GM18520 (cell line): ENCODE data around the gene NFIA.

ENCODE experiments used
- ATAC-seq: cut with Tn5 transposase; IDR thresholded peaks from one replicate; pipeline ENCODE4 v1.9.1; 2021; ENCODE audit not compliant: unreplicated experiment

The NFIA gene

DNA sequence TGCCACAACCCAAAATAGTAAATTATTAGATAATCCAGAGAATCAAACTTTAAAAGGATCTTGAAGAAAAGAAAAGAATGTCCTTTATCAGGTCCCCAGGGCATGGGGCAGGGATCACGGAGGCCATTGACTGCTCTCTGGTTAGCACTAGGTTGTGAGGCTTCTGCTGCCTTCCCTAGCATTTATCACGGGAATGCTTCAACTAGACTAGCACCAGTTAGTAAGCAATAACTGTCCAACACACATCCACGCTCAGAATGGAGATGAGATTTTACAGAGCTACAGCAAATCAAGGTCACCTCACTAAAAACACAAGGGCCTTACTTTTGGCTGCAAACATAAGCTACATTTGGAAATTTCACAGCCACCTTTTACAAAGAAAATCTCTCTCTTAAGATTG lies 304.0 kb downstream of the NFIA start:
- no peak for ATAC-seq

DNA sequence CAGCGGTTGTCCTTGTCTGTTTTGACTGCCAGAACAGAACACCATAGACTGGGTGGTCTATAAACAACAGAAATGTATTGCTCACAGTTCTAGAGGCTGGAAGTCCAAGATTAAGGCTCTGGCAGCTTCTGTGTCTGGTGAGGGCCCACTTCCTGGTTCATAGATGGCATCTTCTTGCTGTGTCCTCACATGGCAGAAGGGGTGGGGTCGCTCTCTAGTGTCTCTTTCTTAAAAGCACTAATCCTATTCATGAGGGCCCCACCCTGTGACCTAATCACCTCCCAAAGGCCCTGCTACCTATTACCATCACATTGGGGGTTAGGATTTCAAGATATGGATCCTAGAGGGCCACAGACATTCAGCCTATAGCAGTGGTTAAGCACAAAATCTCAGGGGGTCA lies 304.4 kb downstream of the NFIA start:
- no peak for ATAC-seq

DNA sequence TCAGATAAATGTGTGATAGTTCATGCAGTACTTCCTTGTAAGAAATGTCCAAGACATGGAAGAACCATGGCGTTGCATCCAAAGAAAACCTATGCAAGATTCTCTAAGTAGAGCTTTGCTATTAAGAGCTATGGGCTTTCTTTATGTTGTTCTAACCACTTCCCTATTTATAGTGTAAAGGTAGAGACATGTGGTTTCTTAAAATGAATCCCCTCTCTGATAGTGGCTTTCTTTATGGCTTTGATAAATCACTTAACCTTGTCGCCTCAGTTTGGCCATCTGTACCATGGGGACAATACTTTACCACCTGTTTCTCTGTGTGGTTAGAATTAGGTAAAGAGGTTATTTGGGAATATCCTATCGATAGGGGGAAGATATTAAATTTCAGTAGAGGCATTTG lies 305.5 kb downstream of the NFIA start:
- peak; percentile 55 for ATAC-seq

DNA sequence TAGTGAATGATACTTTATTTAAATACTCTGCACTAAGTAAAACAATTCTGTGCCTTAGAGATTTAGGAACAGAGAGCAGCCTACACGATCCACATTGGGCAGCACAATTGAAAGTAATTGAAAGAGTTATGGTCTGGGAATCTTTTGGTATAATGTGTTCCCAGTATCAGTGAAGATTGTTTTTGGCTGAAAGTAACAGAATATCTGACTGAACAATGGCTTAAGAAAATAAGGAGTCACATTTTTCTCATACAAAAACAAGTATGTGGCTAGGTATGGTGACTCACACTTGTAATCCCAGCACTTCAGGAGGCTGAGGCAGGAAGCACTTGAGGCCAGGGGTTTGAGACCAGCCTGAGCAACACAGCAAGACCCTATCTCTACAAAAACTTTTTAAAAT lies 306.2 kb downstream of the NFIA start:
- ATAC-seq = no peak

DNA sequence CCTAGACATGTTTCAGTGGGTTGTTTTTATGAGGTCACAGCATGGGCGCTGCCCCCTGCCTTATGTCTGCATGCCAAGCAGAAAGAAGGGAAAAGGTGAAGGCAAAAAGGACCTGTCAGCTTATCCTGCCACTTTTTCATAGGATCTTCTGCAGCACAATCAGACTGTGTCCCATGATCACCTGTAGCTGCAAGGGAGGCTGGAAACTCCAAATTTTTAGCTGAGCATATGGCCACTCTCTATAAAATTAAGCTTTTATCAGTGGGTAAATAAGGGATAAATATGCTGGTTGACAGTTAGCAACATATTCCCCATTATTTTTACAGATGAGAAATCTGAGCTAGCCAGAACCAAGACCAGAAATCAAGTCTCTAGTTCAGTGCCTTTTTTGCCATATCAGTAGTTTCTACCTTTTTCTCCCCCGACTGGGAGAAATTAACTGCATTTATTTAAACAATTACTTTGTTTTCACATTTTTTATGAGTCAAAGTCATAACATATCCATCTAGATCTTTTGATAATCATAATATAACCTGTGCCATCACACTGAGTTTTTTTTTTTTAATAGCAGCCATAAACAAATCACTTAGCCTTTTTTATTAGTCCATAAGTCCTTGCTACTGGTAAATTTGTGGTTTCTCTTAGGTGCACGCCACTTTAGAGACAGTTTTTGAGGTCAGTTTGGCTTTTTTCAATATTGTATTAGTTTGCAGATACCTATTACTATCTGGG lies 307.0 kb downstream of the NFIA start:
- no peak for ATAC-seq

DNA sequence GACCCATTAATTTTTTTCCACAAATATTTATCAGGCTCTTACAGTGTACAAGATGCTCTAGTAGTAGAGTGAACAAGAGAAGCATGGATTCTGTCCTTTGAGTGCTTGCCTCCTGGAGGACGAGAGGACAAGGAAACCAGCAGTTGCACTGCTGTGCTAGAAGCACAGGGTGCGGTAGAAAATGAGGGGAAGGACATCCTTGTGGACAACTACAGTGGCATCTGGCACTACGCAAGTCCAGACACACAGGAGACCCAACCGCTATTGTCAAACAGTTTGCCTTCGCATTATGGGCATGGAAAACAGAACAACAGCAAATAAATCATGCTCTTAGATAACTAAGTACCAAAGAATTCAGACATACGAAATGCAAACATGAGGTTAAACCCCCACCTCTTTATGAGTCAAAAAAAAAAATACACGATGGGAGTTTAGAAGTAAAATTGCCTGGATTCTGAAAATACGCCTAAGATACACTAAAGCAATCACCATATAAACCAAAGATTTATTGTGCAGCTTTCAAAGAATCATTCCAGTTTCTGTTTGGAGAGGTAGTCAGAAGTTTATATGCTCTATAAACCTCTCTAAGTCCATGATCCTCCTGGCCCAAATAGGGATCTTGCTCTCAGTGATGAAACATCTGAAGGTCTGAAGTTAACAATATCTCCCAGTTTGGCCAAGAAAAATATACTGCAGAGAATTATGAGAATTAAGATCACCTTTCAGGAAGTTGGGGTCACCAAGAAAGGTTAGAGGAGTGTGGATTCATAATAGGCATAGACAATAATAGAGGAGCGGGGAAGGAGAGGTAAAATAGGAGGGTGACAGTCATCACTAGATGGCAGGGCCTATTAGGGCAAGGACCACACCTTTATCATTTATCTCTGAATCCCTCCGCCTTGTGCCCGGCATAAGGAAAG lies 307.8 kb downstream of the NFIA start:
- no peak for ATAC-seq

DNA sequence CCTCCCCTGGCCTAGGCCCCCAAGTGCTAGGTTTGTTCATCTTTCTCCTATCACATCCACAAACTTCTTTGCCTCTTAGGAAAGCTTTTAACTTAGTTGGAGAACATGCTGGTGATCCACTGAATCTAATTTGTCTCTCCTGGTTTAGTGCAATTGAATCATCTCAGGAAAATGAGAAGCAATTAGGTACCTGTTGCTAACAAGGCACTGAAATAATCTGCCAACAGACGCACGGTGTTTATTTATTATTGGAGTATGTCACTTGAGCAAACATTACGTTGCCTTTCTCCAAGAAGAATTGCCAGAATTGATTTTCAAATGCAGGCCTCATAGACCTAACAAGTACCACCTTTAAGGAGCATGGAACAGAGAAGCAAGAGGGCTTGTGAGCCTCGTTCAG lies 309.4 kb downstream of the NFIA start:
- ATAC-seq = no peak

DNA sequence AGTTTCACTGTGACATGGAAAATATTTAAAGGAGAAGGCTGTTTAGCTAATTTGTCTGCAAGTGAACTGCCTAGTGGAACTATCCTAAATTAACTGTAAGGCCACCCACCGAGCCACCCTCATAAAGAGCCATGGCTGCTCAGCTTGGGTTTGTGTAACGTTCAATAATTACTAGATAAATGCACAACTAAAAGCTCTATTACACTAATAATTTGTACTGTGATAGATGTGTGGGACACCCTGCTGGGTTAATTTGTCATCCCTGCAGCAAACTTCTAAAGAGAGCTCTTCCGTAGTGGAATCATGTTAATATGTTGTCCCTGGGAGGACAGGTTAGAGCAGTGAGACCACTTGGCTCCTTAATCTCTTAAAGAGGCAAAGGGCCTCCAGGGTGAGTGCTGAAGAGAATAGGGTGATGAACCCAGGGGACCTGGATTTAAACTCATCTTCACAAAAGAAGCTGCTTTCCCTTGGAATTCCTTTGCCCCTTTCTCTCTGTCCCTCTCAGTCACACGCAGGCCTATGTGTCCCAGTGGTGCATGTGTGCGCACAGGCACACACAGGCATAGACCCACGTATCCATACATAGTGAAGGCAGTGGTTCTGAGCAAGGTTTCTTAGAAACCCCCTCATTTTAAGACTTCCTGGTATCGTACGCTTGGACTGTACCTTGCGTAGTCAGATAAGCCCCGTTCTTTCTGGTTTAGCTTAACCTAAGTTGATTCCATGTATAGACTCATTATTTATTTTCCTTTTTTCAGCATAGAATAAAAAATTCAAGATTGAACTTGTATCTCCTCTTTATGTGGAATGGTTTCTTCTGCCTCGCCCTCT lies 310.3 kb downstream of the NFIA start:
- ATAC-seq = no peak

DNA sequence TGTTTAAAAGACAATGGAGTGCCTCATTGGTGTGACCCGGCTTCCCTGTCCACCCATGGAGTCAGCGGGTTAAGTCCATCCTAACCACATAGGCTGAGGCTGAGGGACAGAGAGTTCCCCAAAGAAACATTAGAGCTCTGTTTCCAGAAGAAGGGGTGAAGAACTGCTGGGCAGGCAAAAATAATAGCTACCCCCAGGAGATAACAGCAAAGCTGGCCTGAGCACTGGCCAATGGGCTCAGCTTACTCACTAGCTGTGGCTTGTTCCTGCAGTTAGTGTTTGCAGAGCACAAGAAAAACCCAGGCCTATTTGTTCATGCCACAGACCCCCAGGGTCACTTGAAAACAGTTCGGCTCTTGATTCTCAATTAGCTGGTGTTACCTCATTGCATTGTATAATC lies 311.2 kb downstream of the NFIA start:
- no peak for ATAC-seq

DNA sequence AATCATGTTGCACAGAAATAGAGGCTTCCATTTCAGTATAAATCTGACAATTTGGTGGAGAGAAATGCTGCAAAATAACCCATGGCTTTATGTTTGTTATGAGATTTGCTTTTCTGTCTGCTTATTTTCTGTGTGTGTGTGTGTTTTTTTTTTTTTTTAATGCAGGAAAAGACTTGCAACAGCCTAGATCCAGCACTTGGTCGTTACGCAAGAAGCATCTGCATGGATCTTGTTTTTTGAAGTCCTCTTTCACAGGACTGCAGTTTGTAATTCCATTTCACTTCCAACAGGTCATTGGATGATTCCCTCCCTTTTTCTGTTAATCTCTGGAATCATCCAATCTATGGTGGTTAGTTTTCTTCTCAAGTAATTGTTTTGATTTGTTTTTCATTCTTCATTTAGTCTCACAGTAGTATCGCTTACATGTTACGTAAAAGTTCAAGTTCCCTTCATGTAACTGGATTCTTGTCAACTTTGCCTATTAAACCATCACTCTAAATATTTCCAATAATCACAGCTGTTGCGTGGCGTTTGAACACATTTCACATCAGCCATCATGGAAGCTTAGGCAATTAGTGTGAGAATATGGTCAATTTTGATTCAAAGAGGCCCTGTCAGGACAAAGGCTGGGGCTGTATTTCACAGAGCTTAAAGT lies 312.9 kb downstream of the NFIA start:
- ATAC-seq = no peak

DNA sequence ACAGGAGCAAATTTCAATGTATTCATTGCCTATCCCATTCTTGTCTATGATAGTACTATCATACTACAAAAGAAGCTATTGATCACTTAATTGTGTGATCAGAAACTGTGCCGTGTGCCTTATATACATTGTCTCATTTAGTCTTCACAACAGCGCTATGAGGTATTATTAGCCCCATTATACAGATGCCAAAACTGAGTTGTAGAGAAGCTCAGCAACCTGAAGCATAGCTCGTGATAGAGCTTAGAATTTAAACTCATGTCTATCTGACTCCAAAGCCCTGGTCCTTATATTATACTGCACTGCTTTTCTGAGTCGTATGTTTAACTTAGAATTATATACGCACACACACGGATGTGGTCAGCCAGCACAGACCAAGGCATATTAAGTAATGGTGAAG lies 315.1 kb downstream of the NFIA start:
- no peak for ATAC-seq

DNA sequence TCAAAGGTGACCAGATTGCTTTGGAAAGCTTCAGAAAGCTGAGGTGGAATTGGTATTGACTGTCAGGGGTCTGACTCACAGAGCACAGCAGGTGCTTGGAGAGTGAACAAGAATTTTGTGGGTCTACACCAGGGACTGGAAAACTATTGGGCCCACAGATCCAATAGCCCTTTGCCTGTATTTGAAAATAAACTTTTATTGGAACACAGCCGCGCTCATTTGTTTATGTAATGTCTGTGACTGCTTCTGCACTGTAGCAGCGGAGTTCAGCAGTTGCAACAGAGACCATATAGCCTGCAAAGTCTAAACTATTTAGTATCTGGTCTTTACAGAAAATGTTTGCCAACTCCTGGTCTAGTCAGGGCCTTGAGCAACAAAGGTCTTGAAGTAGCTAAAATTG lies 315.6 kb downstream of the NFIA start:
- ATAC-seq = no peak

DNA sequence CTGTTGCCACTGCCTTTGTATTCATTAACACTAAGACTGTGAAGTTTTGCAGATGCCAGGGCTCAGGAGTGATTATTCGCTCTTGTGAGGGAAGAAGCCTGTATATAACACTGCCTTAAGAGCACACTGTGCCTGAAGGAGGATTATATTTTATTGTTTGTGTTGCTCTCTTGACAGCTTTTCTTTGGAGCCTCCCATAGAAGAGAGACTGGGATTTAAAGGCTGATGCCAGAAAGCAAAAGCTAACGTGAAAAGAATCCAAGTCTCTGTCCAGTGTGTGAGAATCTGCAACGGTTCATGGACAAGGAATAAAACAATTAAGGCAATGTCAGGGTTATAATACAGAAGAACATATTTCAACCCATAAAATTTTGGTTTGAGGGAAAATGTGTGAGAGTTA lies 316.8 kb downstream of the NFIA start:
- ATAC-seq = no peak

DNA sequence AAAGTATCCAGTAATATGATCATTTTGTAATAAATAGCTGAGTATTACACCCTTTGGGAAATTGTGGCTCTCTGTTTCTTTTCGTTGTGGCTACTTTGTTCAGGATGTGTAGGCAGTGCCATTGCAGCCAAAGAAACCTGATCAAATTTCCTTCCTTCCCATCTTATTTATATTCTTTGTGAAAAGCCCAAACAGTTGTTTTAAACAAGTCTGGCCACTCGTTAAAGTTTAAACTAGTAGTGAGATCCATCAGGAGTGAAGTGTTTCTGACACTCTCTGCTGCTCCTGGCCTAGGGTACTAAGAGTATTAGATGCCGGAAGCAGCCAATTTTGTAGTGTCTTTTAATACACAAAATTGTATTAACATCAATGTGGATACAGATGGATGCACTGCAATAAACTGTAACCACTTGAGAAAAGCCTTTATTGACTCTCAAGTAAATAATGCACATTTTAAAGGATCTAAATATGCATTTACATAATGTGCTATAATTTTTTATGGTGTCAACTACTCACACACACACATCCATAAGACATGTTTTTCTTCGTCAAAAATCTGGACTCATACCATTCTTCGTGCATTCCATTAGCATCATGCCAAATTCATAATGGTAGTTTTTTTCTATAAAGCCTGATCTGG lies 317.9 kb downstream of the NFIA start:
- ATAC-seq = no peak

DNA sequence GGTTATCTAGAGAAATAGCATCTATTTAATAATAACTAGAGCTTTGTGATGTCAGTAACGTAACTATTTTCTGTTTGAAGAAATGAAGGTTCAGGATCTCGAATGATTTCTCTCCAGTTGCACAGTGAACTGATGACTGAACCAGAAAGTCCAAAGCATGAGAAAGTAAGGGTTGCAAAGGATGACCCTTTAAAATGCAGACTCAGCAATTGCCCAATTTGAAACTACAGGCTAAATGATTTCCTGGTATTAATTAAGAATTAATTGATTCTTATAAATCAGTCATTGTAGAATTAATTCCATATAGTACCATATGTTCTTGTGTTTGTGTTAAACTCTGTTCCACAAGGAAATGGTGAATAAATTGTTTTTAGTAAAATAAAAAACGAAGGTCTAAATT lies 318.6 kb downstream of the NFIA start:
- ATAC-seq = no peak

DNA sequence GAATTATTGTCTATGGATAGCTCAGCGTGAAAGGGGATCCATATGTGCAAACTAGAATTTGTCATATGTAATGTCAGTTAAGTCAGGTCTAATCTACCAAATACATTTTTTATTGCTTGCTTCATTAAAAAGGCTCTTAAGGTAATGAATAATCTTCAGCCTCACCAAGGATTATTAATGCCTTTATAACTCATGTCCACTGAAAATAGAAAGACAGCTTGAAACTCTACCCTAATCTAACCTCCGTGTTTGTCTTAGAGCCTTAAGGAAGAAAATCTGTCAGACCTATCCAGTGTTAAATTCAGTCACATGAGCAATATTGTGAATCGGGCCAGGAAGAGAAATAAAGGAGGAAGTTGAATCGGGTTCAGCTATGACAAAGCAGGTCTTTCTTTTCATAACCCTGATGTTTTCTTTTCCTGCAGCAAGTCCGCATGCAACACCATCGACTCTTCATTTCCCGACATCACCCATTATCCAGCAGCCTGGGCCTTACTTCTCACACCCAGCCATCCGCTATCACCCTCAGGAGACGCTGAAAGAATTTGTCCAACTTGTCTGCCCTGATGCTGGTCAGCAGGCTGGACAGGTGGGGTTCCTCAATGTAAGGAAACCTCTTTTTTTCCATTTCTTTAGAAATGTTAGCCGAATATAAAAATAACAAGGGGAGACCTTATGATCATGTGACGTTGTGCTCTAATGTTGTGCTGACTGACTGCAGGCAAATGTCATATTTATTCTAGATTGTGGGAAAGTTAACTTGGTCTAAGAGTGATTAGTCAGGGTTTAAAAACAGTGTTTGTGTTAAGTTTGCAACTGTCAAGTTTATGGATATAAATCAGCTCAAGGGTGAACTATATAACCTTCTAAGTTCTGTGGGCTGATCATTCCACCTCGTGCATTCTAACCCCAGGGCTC lies 321.6 kb downstream of the NFIA start:
- no peak for ATAC-seq

DNA sequence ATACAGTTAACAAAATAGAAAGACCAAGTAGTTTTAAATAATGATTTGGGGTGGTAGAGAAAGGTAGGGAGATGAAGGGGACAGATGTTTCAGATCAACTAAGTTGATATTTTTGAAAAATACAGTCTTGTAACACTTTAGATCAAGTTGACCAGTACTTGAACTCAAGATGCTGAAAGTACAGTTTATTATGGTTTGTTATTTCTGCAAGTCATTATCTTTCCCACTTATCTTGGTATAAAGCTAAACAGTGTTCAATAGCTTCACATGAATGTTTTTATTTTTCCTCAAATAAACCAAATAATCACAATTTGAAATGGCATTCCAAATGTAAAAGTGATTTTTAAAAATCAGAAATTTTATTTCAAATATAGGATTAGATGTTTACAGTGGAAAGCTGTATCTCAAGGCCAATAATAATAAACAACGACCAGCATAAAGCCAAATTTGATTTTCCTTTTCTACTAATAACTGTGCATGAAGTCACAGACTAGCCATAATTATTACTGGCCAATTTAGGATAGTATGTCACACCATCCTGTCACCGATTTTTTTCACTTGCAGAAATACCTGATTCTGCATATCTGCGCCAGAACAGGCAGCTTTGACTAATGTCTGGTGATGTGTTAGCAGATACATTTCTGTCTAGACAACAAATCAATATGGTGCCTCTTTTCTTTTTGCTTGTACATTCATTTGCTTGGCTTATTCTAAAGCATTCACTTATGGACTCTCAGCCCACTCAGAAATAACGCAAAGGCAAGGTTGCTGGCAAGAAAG lies 322.4 kb downstream of the NFIA start:
- ATAC-seq = no peak

DNA sequence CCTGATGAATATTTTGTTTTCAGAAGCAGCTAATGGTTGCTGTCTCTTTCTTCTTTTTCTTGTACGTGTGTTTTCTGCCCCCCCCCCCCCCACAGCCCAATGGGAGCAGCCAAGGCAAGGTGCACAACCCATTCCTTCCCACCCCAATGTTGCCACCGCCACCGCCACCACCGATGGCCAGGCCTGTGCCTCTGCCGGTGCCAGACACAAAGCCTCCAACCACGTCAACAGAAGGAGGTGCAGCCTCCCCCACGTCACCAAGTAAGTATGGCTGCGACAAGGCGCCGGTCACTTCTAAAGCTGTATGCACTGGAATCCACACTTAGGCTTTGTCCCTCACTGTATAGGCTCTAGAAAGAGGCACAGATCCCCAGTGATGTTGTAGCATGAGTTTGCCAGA lies 324.1 kb downstream of the NFIA start:
- ATAC-seq = no peak

DNA sequence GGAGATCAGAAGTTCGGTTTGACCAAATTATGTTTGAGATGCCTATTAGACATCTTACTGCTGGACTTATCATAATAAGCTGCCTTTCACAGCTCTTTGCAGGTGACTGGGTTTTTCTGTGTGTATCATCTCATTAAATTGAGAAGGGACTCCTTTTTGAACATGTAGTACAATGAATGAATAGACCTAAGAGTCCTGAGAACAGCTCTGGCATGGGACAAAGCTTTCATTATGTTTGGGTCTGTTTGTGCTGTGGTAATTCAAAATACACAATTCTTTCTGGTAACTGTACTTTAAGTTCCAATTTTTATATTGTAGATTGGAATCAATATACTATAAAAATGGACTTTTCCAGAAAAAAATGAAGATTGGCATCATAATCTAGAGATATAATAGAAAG lies 330.2 kb downstream of the NFIA start:
- no peak for ATAC-seq
